Stimulated activated CD8-positive, alpha-beta memory T cell treated with anti-CD3 and anti-CD28 coated beads, Interleukin-12 subunit alpha, Interleukin-12 subunit beta, amount 100 ng/mL, for 24 hours (primary cell): ENCODE measurements around the gene MYO3A.

ENCODE experiments used
- DNase-seq: peaks from one replicate; pipeline ENCODE4 v3.0.0-alpha.2; 2020; ENCODE audit errors: extremely low read depth

MYO3A gene

DNA sequence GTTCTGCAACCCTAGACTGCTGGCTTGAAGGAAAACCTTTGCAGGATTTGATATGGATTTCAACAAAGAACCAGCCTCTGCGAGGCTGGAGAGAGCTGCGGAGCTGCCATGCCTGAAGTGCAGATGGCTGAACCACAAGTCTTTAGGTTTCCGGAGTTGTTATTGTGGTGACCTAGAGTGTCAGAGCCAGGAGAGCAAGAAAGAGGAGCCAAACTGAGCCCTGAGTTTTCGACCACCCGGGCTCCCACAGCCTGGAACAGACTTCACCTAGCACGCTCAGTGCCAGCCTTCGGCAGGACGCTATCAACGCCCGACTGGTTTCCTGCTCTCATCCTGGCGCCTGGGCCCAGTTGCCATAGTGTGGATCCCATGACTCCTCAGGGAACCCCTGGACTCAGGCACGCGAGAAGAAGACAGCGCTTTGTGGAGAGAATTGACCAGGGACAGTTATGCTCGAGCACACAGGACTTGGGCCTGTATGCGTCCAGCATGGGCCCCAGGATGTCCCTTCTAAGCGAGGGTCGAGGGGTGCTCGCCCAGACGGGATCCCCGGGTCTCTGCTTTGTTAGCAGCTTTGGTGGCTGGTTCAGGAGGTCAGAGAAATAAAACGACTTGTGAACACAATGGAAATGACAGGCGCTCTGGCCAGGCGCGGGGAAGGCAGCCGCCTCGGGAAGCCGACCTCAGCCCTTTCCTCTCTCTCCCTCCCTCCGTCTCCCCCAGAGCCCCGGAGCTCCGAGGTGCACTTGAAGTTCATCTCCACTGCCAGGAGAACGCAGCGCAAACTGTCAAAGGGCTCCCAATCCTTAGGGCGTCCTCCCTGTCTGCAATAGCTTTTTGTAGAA, 280.7 kb downstream of the MYO3A start:
- no peak for DNase-seq

DNA sequence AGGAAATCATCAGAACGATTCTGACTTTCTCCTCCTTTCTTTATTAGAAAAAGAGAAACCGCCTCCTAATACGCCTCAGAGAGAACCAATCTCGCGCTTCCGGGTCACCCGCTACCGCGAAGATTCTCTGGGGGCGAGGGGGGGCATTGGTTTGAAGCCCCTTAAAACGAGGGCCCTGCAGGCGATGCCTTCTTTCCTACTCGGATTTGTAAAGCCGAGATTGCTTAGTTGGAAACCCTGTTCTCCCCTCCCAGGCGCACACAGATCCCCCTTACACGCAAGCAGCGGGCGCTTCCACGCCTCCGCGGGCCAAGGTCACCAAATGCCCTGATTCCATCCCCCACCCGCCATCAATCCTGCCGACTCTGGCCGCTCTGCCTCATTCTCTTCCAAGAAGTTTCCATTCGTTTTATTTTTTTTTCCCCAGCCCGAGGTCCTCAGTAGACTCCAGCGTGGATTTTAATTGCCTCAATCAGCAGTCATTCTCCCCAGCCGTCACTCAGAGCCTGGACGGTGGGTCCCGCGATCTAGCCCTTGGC, 281.4 kb downstream of the MYO3A start:
- no peak for DNase-seq

DNA sequence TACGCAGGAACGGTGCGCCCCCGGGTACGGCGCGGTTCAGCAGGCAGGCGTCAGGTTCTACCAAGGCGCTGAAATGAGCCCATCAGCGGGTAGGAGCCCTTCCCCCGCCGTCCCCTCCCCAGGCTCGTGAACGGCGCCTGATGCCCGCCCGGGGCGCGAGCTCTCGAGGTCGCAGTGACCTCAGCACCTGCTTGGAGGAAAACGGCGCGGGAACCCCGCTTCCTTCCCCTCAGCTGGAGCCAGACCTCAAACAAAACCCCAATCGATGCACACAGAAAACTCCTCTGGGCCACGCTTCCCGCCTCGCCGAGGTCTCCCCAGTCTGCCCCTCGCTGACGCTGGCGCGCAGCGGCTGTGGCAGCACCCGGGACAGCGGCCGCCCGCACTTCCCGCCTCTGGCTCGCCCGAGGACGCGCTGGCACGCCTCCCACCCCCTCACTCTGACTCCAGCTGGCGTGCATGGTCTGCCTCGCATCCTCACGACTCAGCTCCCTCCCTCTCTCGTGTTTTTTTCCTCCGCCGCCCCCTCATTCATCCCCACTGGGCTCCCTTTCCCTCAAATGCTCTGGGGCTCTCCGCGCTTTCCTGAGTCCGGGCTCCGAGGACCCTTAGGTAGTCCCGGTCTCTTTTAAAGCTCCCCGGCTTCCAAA, 282.0 kb downstream of the MYO3A start:
- DNase-seq, result no peak

DNA sequence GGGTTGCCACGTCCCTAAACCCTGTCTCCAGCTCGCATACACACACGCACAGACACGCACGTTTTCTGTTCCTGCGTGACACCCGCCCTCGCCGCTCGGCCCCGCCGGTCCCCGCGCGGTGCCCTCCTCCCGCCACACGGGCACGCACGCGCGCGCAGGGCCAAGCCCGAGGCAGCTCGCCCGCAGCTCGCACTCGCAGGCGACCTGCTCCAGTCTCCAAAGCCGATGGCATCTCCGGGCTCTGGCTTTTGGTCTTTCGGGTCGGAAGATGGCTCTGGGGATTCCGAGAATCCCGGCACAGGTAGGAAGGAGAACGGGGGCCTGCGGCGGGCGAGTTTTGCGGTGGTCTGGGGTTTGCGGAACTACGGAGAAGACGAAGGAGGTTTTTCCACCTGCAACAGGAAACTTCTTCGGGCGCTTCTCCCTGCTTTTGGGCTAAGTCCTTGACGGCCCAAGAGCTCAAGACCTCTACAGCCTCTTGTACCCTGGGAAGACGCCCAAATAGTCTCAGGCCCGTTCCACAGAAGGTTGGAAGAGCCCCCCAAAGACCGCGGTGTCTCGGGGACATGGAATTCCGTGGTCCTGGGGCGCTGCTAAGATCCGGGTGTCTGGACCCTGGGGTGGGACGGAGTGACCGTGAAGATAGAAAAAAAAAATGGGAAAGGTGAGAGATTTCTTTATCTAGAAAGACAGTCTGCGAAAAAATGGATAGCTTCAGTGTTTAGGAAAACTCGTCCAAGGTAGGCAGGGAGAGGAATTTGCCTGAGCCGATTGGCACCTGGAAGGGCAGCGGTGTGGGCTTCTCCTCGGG, 282.8 kb downstream of the MYO3A start, which contains the start of gene GAD2:
GAD2 (plus strand) TSS at position 190 of the 811 bp plus-strand sequence; CDS start at position 226, 36 bp downstream.
- DNase-seq, result no peak

DNA sequence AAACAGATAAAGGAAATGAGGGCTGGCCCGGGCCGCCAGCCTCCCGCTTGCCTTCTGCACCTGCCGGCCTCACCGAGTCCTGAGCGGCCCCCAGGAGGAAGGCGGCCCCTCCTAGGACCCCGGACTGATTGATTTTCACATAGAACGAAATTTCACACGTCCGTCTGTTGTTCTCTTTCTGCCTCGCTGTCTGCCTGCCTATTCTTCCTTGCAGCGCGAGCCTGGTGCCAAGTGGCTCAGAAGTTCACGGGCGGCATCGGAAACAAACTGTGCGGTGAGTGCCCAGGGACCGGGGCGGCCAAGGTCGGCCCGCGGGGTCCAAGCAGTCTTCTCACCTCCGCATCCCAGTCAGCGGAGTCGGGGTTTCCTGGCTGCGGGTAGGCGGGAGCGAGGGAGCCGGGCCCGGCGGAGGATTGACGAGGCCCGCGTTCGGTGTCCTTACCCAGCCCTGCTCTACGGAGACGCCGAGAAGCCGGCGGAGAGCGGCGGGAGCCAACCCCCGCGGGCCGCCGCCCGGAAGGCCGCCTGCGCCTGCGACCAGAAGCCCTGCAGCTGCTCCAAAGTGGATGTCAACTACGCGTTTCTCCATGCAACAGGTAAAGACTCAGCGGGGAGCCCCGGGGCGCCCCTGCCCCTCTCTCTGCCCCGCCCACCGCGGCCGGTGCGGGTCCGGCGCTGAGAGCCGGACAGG, 283.5 kb downstream of the MYO3A start:
- DNase-seq, result no peak

DNA sequence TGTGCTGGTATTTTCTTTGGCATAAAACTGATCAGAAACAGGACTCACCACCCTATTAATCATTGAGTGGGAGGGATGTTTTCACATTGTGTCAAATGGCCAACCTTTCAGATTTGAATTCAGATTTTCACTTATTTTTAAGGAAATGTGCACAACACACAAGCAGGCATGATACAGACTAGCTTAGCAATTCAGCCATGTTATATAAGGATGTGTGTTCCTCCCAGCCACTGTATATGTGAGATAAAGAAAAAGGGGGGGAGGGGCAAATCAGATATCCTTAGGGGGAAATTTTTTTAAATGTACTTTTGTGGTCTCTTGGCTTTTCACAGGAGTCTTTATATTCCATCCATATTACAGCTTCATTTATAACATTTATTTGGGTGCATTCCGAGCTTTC, 285.6 kb downstream of the MYO3A start:
- no peak for DNase-seq

DNA sequence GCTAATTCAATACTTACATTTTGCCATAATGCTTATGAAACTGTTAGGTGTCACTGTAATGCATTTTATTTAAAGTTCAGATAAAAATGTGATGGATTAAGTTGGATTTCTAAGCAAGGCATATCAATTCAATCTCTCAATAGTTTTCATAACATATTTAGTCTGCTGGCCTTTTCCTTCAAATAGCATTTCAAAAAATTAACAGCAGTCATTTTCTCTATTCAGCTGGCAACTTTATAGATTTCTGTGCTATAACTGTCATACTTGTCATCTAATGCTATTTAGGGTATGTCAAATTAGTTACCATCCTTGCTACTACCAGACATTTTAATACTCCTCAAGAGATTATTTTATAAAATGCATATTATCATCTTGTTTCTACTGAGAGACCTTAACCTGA, 286.9 kb downstream of the MYO3A start:
- no peak for DNase-seq

DNA sequence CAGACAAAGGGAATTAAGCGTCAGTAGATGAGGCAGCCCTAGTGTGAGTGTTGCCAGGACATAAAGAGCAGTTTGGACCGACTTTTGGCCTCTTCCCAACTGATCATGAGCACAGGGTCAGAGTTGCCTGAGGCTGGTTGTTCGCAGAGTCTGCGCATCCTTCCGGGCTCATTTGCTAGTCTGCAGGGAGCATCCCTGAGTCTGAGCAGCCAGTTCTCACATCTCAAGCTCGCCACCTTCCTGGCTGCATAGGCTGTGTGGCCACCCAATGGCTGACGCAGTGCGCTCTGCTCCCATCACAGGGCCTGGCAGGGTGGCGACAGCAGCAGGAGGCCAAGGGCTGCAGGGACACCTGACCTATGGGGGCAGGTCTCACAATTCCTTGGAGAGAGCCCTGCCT, 287.5 kb downstream of the MYO3A start:
- DNase-seq, result no peak

DNA sequence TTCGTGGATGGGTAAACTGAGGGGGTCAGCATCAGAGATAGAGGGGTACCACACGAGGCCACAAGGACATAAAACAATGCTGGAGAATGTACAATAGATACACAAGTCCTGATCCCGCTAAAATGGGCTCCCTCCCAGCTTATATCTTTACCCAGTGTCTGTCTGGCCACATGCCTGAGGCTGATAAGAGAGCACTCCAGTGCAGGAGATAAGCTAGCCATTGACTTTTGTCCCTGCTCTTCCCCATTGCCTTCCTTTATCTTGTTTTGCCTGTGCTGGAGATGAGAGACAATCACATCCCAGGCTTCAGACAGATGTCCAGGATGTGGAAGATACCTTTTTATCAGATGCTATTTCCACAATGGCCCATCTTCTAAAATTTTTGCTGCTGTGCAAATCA, 288.5 kb downstream of the MYO3A start:
- no peak for DNase-seq

DNA sequence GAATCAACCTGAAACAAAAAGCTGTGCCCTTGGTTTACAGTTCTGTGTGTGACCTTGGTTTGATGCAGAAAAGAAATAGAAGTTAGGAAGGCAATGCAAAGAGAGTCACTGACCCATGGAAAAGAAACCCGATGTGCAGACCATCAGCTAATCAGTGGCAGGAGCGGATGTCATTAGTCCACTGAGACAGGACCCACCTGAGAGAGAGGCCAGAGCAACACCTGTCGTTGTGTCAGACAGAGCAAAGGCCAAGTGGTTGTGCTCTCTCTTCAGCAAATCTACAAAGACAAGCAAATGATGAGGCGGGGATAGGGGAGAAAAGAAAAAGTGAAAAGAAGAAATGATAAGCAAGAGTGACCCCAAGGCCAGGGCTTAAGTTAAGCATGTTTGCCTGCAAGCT, 291.3 kb downstream of the MYO3A start:
- DNase-seq, result no peak

DNA sequence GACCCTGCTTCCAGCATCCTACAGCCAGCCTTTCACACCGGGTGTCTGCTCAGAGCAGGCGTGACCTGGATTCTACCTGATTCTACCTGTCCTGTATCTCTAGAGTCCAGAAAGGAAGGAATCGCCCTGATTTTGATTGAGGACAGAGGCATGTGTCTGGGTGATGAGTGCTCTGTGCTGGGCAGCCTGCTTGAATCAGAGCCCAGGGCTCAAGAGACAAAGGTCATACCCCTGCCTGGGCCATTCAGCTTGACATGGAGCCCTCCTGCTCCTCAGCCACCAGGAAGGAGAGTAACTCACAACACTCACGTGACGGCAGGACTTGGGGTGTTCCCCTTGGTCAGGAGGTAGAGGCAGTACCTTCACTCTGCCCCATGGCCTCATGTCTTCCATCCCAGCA, 293.8 kb downstream of the MYO3A start:
- no peak for DNase-seq

DNA sequence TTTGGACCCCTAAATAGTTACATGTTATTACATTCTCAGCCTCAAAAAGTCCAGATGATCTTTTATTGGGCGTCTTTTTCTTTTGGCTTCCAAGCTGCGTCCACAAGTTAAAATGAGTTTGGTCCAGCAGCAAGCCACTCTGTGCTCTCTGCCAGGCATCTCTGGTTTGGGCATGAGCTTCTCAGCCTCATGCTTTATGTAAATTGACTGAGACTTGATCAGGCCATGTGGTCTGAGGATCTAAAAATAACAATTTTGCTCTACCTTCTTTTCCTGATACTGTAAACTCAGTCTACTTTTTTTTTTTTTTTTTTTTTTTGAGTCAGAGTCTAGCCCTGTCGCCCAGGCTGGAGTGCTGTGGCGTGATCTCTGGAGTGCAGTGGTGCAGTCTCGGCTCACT, 298.1 kb downstream of the MYO3A start:
- DNase-seq, result no peak

DNA sequence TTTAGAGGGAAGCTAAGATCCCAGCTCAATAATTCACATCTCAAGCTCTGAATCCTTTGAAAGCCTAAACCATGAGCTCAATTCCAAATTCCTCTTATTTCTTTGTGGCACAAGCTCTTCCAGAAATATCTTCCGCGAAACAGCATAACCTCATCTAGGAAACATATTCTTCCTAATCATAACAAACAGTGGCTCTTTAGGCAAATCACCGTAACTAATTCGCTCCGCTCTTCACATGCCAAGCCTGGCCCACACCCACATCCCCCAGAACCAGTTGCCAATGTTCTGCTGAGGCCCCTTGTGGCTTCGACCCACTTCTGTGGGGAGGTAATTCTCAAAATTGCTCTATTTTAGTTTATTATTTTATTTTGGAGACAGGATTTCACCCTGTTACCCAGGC, 301.7 kb downstream of the MYO3A start:
- no peak for DNase-seq

DNA sequence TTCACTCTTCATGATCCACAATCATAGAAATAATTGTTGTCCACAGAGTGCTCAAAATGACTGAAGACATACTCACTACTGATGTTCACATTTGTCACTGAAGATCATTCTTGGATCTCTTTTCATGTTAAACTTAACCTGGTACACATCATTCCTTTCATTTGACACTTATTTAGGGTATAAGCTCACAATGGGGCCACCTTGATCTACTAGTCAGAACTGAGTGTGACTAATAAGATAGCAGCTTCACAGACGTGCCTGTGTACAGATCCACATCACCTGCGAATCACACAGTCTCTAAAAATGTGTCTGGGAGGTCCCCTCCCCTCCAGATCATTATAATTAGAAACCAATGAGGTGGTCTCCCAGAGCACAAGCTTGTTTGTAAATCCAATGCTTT, 304.3 kb downstream of the MYO3A start:
- DNase-seq, result no peak

DNA sequence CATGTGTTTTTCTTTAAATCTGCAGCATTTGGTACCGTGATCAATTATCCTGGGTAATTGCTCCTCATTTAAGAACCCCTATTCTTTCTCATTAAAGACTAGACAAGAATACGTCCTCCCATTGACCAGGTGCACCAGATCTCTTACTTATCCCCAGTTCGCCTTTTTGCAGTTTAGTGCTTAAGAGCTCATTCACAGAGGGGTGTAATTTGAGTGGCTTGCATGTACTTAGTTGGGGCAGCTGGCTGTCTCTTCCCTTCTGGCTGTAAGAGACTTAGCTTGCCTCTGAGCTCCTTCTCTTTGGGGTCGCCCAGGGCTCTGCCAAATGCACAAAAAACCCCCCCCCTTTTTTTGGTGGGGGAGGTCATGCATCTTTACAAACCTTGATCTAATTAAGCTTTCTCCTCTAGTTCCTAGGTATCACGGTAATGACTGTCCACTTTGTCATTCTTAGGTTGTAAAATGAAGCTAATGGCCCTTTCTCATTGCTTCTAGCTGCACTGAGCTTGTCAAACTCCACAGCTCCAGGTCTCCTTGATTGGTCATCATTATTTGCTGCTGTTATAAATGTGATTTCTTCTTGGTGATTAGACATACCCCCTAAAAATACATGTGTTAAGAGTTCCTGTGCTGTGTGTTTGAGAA, 308.8 kb downstream of the MYO3A start:
- DNase-seq, result no peak

DNA sequence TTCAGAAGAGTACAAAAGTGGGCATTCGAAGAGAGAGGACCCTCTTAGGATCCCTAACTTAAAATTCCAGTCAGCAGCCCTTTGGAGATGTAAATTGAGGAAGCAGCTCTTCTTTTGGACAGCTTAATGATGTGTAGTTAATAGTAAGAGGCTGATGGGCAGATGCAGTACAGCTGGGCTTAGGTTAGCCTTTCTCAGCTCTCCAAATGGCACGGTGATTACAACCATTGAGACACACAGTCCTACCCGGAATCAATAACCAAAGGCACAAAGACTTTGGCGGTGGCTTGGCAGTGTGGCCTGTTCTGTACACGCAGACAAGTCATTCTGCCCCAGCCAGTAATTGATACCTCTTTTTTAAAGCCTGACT, 309.3 kb downstream of the MYO3A start:
- DNase-seq, result no peak

DNA sequence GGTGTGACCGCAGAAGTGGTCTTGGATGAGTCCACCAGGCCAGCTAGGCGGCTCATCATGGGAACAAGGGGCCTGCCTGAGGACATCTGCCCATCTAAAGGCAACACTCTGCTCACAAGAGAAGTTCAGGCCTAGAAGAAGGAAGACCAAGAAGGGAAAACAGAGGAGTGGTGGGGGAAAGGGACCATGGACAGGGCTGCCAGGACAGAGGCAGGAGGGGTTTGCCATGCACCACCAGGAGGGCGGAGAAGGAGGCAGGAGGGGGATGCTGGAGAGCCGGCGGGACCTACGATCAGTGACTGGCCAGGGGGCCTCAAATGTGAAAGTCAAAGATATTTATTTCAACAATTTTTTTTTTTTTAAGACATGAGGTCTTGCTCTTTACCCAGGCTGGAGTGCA, 315.7 kb downstream of the MYO3A start:
- DNase-seq, result no peak

DNA sequence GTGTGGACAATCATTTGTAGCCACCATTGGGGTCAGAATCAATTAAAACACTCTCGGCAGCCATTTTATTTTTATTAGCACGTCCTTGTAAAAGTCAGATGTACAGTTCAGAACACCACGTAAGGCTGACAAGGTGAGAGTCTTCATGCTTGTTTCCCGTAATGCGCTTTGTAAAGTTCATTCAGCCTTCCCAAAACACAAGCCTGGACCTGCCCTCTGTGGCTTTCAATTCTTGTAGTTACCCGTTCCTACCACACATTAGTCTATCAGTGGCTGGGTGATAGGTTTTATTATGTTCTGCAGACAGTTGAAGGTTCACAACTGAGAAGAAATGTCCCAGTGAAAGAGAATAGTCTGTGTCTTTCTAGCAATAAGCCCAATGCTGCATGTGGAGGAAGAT, 317.9 kb downstream of the MYO3A start:
- DNase-seq, result no peak

DNA sequence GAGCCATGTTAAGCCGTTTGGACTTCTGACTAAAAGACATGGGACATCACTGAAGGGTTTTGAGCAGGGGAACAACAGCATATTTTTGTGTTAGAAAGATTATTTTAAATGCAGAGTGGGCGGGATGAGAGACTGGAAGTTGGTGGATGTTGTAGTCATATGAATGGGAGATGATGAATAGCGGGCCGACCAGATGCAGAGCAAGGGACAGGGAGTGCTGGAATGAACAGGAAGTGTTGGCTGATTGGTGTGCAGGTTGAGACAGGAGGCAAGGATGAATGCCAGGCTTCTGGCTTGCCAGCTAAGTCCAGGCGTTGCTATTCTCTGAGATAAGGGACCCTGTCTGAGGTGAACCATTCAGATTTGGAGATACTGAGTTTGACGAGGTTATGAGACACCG, 320.6 kb downstream of the MYO3A start:
- DNase-seq, result no peak

DNA sequence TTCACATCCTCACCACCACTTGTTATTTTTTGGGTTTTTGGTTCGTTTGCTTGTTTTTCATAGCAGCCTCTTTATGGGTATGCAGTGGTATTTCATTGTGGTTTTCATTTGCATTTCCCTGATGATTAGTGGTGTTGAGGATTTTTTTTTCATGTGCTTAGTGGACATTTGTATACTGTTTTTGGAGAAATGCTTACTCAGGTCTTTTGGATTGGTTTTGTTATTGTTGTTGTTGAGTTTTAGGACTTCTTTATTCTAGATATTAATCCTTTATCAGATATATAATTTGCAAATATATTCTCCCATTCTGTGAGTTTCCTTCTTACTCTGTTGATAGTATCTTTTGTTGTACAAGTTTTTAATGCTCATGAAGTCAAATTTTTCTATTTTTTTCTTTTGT, 325.3 kb downstream of the MYO3A start:
- no peak for DNase-seq
